Measurements from ENCODE around the gene CLEC2L. TPM values are rescaled to one million over a fixed set of nuclear protein-coding genes. Genes with fewer than 3 reads are reported as not detected.

Gene CLEC2L
- total RNA-seq, 1 experiment from 2014 or later = not detected

DNA sequence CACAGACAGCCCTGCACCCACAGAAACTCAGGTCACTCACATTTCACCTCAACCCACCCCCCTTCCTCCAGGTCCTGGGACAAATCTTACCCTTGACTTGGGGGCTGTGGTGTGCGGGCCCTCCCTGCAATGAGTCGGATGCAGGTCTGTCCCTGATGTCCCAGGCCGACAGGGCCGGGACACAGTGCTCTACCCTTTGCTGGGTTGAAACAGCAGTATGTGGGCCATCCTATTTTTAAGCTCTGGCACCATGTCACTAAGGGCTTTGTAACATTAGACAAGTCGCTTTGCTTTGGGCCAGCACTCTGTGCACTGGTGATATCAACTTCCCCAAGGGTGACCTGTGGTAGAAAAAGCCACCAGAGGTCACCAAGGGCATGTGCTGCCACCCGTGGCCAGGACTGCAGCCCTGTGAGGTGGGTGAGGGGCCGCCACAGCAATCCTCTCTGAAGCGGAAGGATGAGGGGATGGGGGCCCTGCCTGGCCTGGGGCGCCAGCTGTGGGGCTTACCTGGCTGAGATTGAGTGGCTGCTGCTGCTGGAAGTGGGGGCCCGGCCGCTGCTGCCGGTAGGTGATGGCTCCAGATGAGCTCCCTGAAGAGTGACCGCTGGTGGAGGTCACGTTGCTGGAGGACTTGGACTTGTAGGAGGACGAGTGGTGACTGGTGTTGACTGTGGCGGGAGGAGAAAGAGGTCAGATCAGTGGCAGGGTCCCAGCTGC, 51.3 kb downstream of the CLEC2L start:
- H3K27me3 ChIP-seq (ENCODE audit: insufficient read depth, low read depth) = no peaks in the 10 kb centered on the region
- ChIA-PET POLR2A (ENCODE audit: unreplicated experiment) (no interaction called here), CTCF (interaction anchor here (0.6 kb wide), 1 partner anchor 27 kb away, joined by 5 read pairs; no protein-coding TSS in a partner anchor)
- H3K27ac ChIP-seq = no peak overlapping the region
- no peaks in the 10 kb centered on the region for H3K9me2 ChIP-seq (ENCODE audit: insufficient read depth)
- no peak overlapping the region for H2AFZ ChIP-seq
- no peaks in the 10 kb centered on the region for H3K79me2 ChIP-seq (ENCODE audit: low read depth)
- intact Hi-C loops (cut with micrococcal nuclease; ENCODE audit: unreplicated experiment) = no loop called here
- H3F3A ChIP-seq (ENCODE audit: insufficient read depth, low read depth) = no peaks in the 10 kb centered on the region
- no peak overlapping the region for H3K4me3 ChIP-seq
- no TSS peak for BruUV-seq (replicated peaks)
- no peak for DNase-seq
- H3K9me3 ChIP-seq (ENCODE audit: insufficient read depth, low read depth) = no peaks in the 10 kb centered on the region
- H3K4me1 ChIP-seq (replicated peaks; ENCODE audit: insufficient read depth) = no peaks in the 10 kb centered on the region
- no peaks in the 10 kb centered on the region for H3K36me3 ChIP-seq (ENCODE audit: low read depth)
- H4K20me1 ChIP-seq (ENCODE audit: insufficient read depth) = no peaks in the 10 kb centered on the region
- no peak overlapping the region for H3K4me2 ChIP-seq
- TF ChIP-seq, protein P1, sequence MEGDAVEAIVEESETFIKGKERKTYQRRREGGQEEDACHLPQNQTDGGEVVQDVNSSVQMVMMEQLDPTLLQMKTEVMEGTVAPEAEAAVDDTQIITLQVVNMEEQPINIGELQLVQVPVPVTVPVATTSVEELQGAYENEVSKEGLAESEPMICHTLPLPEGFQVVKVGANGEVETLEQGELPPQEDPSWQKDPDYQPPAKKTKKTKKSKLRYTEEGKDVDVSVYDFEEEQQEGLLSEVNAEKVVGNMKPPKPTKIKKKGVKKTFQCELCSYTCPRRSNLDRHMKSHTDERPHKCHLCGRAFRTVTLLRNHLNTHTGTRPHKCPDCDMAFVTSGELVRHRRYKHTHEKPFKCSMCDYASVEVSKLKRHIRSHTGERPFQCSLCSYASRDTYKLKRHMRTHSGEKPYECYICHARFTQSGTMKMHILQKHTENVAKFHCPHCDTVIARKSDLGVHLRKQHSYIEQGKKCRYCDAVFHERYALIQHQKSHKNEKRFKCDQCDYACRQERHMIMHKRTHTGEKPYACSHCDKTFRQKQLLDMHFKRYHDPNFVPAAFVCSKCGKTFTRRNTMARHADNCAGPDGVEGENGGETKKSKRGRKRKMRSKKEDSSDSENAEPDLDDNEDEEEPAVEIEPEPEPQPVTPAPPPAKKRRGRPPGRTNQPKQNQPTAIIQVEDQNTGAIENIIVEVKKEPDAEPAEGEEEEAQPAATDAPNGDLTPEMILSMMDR (conservative IDR thresholded peaks at IDR 0.05) = no peak
- TF ChIP-seq EZH2 (IDR thresholded peaks at IDR 0.05; ENCODE audit: low read depth) = no peak

DNA sequence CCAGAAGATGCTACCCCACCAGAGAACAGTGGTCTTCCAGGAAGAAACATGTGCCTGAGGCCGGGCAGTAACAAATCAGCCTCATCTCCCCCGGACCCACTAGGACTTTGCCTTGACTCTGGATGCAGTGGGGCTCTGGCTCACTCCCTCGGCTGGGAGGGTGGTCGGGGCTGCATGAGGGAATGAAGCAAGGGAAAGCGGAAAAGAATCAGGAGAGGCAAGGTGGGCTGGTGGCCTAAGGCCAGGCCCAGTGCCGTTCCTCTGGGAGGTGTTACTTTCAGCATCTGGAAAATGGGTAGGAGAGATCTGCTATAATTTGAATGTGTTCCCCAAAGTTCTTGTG, 51.8 kb downstream of the CLEC2L start:
- H3K36me3 ChIP-seq (ENCODE audit: low read depth) = no peaks in the 10 kb centered on the region
- DNase-seq = no peak
- intact Hi-C loops (cut with micrococcal nuclease; ENCODE audit: unreplicated experiment) = no loop called here
- no peaks in the 10 kb centered on the region for H3F3A ChIP-seq (ENCODE audit: insufficient read depth, low read depth)
- no peaks in the 10 kb centered on the region for H3K9me3 ChIP-seq (ENCODE audit: insufficient read depth, low read depth)
- H4K20me1 ChIP-seq (ENCODE audit: insufficient read depth) = no peaks in the 10 kb centered on the region
- H2AFZ ChIP-seq = no peak overlapping the region
- no peak overlapping the region for H3K4me2 ChIP-seq
- H3K4me1 ChIP-seq (replicated peaks; ENCODE audit: insufficient read depth) = no peaks in the 10 kb centered on the region
- H3K27me3 ChIP-seq (ENCODE audit: insufficient read depth, low read depth) = no peaks in the 10 kb centered on the region
- POLR2A ChIA-PET (ENCODE audit: unreplicated experiment) = no interaction called here
- BruUV-seq (replicated peaks) = no TSS peak
- CTCF ChIA-PET = no interaction called here
- no peak for TF ChIP-seq EZH2 (IDR thresholded peaks at IDR 0.05; ENCODE audit: low read depth)
- TF ChIP-seq, protein P1 (conservative IDR thresholded peaks at IDR 0.05) = no peak
- no peak overlapping the region for H3K27ac ChIP-seq
- H3K4me3 ChIP-seq = no peak overlapping the region
- no peaks in the 10 kb centered on the region for H3K9me2 ChIP-seq (ENCODE audit: insufficient read depth)
- H3K79me2 ChIP-seq (ENCODE audit: low read depth) = no peaks in the 10 kb centered on the region

DNA sequence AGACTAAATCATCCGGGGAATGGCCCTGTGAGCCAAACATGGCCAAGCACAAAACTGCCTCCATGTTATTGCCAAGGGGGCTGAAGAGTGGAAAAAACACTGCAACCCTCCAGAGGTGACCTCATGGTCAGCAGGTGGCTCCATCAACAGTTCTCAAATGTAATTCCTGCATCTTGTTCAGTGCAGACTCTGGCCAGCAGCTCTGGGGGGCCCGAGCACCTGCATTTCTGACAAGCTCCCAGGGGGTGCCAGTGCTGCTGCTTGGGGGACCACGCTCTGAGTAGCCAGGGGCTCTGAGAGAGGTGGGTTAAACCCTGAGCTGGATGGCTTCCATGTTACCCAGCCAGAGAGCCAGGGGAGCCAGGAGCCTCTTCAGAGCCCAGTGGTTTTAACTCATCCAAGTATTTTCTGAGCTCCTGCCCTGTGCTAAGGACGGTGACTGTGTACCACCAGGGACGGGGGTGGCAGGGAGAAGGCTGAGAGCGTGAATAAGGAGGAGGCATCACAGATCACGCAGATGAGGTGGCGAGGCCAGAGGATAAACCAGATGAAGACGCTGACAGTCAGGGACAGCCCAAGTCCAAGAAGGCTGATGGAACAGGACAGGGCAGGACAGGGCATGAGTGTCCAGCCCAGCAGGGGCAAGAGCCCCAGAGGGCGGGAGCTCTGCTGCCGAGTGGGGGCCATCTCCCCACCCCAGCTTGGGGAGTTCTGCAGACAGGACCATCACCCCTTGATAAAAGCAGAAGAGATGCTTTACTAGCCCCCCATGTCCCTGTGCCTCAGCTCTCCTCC, 52.9 kb downstream of the CLEC2L start:
- Histone ChIP-seq H3K36me3 (ENCODE audit: low read depth) (no peaks in the 10 kb centered on the region), H3K79me2 (ENCODE audit: low read depth) (no peaks in the 10 kb centered on the region), H3K9me3 (ENCODE audit: insufficient read depth, low read depth) (no peaks in the 10 kb centered on the region), H3K4me1 (replicated peaks; ENCODE audit: insufficient read depth) (no peaks in the 10 kb centered on the region), H4K20me1 (ENCODE audit: insufficient read depth) (no peaks in the 10 kb centered on the region), H3K4me3 (no peak overlapping the region), H3K27me3 (ENCODE audit: insufficient read depth, low read depth) (no peaks in the 10 kb centered on the region), H2AFZ (no peak overlapping the region), H3K4me2 (no peak overlapping the region), H3F3A (ENCODE audit: insufficient read depth, low read depth) (no peaks in the 10 kb centered on the region), H3K27ac (no peak overlapping the region), H3K9me2 (ENCODE audit: insufficient read depth) (no peaks in the 10 kb centered on the region)
- no TSS peak for BruUV-seq (replicated peaks)
- TF ChIP-seq EZH2 (IDR thresholded peaks at IDR 0.05; ENCODE audit: low read depth) = no peak
- TF ChIP-seq, protein P1 (conservative IDR thresholded peaks at IDR 0.05) = no peak
- ChIA-PET POLR2A (ENCODE audit: unreplicated experiment) (no interaction called here), CTCF (no interaction called here)
- no peak for DNase-seq
- intact Hi-C loops (cut with micrococcal nuclease; ENCODE audit: unreplicated experiment) = no loop called here

Measured in PC-9 (cell line).